K562 (cell line): Measurements from ENCODE around the gene KLHL29.

Experiments
- LEF1 ChIP-seq: fragments of 450-650 bp; IDR thresholded peaks from 2 replicates; pipeline ENCODE4 v1.6.1; 2016; ENCODE audit warnings: mild to moderate bottlenecking
- POLR2AphosphoS5 ChIP-seq: IDR thresholded peaks from 2 replicates; pipeline ENCODE4 v1.6.1; 2011; ENCODE audit warnings: mild to moderate bottlenecking, low read depth, low read length, moderate library complexity; ENCODE audit not compliant: control insufficient read depth, insufficient read depth
- TAF1 ChIP-seq: IDR thresholded peaks from 2 replicates; pipeline ENCODE4 v1.6.1; 2011; ENCODE audit warnings: mild to moderate bottlenecking, low read length, moderate library complexity; ENCODE audit not compliant: insufficient read depth, control insufficient read depth, severe bottlenecking; ENCODE audit errors: extremely low read depth
- ZNF76 ChIP-seq: fragments of 250-450 bp; sonication (Bioruptor Pico); IDR thresholded peaks from 2 replicates; pipeline ENCODE4 v1.4.0; 2020; ENCODE audit warnings: mild to moderate bottlenecking, moderate library complexity, borderline replicate concordance
- TF ChIP-seq, protein P1 (sequence below), 3 experiments: IDR thresholded peaks in 2 of 3; conservative IDR thresholded peaks in 1 of 3; 2 replicates each; pipeline ENCODE4 v1.5.1; 2011 to 2012; ENCODE audit warnings: low read length in 3 of 3, mild to moderate bottlenecking in 3 of 3, control low read depth in 2 of 3, improper control_type of control experiment in 1 of 3, inconsistent platforms in 1 of 3, low read depth in 1 of 3, mixed read lengths in 1 of 3, moderate library complexity in 1 of 3; ENCODE audit not compliant: insufficient read depth in 2 of 3

DNA sequence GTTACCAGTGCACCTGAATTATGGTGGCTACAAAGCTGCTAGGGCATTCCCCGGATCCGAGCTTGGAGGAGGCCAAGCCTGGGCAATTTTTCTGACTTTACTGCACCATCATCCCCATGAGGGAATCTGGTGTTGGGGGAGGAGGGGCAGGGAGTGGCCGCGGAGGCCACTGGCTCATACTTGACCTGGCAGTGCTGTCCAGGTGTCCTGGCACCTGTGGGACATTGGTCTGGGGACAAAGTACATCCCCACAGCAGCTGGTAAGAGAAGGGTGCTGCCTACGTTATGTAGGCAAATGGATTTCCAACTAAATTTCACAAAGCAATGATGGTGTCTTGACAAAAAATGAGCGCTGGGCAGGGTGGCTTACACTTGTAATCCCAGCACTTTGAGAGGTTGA, 48.3 kb downstream of the KLHL29 start:
- TF ChIP-seq, protein P1, sequence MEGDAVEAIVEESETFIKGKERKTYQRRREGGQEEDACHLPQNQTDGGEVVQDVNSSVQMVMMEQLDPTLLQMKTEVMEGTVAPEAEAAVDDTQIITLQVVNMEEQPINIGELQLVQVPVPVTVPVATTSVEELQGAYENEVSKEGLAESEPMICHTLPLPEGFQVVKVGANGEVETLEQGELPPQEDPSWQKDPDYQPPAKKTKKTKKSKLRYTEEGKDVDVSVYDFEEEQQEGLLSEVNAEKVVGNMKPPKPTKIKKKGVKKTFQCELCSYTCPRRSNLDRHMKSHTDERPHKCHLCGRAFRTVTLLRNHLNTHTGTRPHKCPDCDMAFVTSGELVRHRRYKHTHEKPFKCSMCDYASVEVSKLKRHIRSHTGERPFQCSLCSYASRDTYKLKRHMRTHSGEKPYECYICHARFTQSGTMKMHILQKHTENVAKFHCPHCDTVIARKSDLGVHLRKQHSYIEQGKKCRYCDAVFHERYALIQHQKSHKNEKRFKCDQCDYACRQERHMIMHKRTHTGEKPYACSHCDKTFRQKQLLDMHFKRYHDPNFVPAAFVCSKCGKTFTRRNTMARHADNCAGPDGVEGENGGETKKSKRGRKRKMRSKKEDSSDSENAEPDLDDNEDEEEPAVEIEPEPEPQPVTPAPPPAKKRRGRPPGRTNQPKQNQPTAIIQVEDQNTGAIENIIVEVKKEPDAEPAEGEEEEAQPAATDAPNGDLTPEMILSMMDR (IDR thresholded peaks at IDR 0.05 in 2 of 3, conservative IDR thresholded peaks at IDR 0.05 in 1 of 3; ENCODE audit: insufficient read depth in 2 of 3, low read depth in 1 of 3, low read length in 3 of 3) = no peak
- TF ChIP-seq LEF1 = no peak
- TF ChIP-seq ZNF76 (CRISPR knock-in tag) = no peak
- TF ChIP-seq POLR2AphosphoS5 = no peak
- TF ChIP-seq TAF1 = no peak
